ENCODE results near the gene SUSD5.

SUSD5 gene

DNA sequence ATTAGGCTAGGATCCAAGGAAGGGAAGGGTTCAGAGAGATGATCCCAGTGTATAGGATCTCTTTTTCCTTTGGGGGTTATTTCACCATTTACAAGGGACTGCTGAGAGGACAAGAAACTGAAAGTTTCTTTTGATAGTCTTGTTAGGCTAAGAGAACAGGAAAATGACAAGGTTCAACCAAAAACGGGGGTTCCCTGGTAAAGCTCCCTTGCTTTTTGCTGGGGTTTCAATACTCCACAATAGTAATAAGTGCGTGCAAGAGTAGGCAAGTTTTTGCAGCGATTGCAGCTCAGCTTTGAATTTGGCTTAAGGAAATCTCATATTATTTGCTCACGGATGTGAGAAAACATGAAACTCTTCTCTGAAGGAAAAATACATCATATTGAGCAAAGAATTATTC is 18.8 kb upstream of the SUSD5 start:
- no peak for DNase-seq (ENCODE audit: extremely low read depth, low read depth)
- TF ChIP-seq, protein P1, sequence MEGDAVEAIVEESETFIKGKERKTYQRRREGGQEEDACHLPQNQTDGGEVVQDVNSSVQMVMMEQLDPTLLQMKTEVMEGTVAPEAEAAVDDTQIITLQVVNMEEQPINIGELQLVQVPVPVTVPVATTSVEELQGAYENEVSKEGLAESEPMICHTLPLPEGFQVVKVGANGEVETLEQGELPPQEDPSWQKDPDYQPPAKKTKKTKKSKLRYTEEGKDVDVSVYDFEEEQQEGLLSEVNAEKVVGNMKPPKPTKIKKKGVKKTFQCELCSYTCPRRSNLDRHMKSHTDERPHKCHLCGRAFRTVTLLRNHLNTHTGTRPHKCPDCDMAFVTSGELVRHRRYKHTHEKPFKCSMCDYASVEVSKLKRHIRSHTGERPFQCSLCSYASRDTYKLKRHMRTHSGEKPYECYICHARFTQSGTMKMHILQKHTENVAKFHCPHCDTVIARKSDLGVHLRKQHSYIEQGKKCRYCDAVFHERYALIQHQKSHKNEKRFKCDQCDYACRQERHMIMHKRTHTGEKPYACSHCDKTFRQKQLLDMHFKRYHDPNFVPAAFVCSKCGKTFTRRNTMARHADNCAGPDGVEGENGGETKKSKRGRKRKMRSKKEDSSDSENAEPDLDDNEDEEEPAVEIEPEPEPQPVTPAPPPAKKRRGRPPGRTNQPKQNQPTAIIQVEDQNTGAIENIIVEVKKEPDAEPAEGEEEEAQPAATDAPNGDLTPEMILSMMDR (IDR thresholded peaks at IDR 0.05; ENCODE audit: low read depth, low read length), result no peak

GRCh38 chr3:33236005-33236404 is 17.4 kb upstream of the SUSD5 start:
- no peak for DNase-seq (ENCODE audit: extremely low read depth, low read depth)
- TF ChIP-seq, protein P1 (IDR thresholded peaks at IDR 0.05; ENCODE audit: low read depth, low read length), result no peak

DNA sequence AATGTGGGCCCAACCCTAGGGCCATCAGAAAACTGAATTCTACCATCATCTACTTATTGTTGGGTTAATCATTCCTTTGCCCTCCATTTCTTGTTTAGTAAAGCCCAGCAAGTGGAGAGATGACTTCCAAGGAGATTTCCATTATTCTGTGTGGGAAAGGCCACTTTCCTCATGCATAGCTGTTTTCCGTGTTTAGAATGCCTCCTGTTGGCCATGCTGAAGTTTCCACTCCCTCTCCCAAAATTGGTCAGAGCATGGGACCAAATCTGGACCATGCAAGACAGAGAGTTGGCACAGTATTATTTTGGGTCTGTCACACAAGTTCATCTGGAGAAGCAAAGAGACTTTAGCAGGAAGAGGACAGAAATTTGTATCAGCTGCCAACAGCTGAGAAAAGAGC is 15.3 kb upstream of the SUSD5 start:
- DNase-seq (ENCODE audit: extremely low read depth, low read depth), result no peak
- TF ChIP-seq, protein P1 (IDR thresholded peaks at IDR 0.05; ENCODE audit: low read depth, low read length), result no peak

- TF ChIP-seq, protein P1 (IDR thresholded peaks at IDR 0.05; ENCODE audit: low read depth, low read length), result no peak
- no peak for DNase-seq (ENCODE audit: extremely low read depth, low read depth)
These were observed 13.3 kb upstream of the SUSD5 start for GRCh38 chr3:33231756-33232465.

DNA sequence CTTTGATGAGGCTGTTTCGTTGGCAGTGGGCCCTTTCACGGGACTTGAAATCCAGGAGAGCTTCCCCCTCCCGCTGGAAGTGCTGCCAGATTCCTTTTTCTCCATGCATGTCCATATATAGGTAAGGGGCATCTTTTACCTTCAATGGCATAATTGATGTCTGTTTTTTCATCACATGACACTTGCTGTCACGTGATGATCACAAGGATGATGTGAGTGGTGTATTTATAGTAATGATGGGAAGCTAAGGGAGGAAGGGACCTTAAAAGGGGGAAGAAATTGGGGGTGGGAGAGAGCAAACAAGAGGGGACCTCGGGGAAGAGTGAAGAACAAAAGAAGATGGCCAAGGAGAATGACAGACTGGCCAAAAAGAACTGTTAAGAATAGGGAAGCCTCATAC is 11.3 kb upstream of the SUSD5 start:
- no peak for DNase-seq (ENCODE audit: extremely low read depth, low read depth)
- TF ChIP-seq, protein P1 (IDR thresholded peaks at IDR 0.05; ENCODE audit: low read depth, low read length), result no peak

- no peak for DNase-seq (ENCODE audit: extremely low read depth, low read depth)
- TF ChIP-seq, protein P1 (IDR thresholded peaks at IDR 0.05; ENCODE audit: low read depth, low read length), result no peak
These were observed 10.5 kb upstream of the SUSD5 start for GRCh38 chr3:33229066-33229465.

DNA sequence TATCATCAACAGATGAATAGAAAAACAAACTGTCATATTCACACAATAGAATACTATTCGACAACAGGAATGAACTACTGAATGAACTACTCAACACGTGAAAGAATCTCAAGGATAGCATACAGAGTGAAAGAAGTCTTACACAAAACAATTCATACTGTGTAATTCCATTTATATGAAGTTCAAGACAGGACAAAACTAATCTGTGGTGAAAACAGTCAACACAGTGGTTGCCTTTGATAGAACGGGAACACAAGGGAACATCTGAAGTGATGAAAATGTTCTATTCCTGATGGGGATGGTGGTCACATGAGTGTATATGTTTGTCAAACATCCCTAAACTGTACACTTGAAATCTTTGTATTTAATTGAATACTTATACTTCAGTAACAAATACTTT is 2.6 kb upstream of the SUSD5 start:
- DNase-seq (ENCODE audit: extremely low read depth, low read depth), result no peak
- TF ChIP-seq, protein P1 (IDR thresholded peaks at IDR 0.05; ENCODE audit: low read depth, low read length), result no peak

Data from AG09319 (cell line).